Gastroesophageal sphincter (tissue), 4 donors: Measurements from ENCODE around the gene ACYP1. TPM values are rescaled to one million over a fixed set of nuclear protein-coding genes. Genes with fewer than 3 reads are reported as not detected.

Experiments used
- ATAC-seq: fragments of 150-250 bp; one replicate; pipeline ENCODE4 v1.9.1; 2016; ENCODE audit warnings: mild to moderate bottlenecking, moderate library complexity
- H3K27ac ChIP-seq, 4 donors: fragments of 200-600 bp; sonication (generic) in 3 of 4; 1 replicate in 3 of 4; 2 replicates in 1 of 4; pipeline ENCODE4 v1.5.1; 2016 to 2019
- H3K27me3 ChIP-seq: fragments of 200-600 bp; sonication (generic); one replicate; pipeline ENCODE4 v1.5.1; 2019
- H3K36me3 ChIP-seq, 2 donors: fragments of 200-600 bp; sonication (generic); one replicate each; pipeline ENCODE4 v1.5.1; 2019; ENCODE audit warnings: control low read depth in 1 of 2
- H3K4me1 ChIP-seq, 3 donors: fragments of 200-600 bp; sonication (generic); 1 replicate in 2 of 3; 2 replicates in 1 of 3; pipeline ENCODE4 v1.5.1; 2016 to 2019; ENCODE audit warnings: control low read depth in 2 of 3
- H3K4me3 ChIP-seq, 2 donors: fragments of 200-600 bp; sonication (generic); one replicate each; pipeline ENCODE4 v1.5.1; 2019; ENCODE audit warnings: mild to moderate bottlenecking in 1 of 2, moderate library complexity in 1 of 2
- H3K9me3 ChIP-seq, 3 donors: fragments of 200-600 bp; sonication (generic); one replicate each; pipeline ENCODE4 v1.5.1; 2017 to 2019; ENCODE audit warnings: control low read depth in 2 of 3
- EP300 ChIP-seq: sonication (generic); formaldehyde crosslinking; IDR thresholded peaks from one replicate; pipeline ENCODE4 v1.6.1; 2017; ENCODE audit warnings: antibody characterized with exemption, mild to moderate bottlenecking
- POLR2A ChIP-seq, 2 donors: fragments of 450-650 bp; IDR thresholded peaks; one replicate each; pipeline ENCODE4 v1.6.1; 2017; ENCODE audit warnings: antibody characterized with exemption in 2 of 2, mild to moderate bottlenecking in 2 of 2, moderate library complexity in 1 of 2
- POLR2AphosphoS5 ChIP-seq: sonication (generic); formaldehyde crosslinking; IDR thresholded peaks from one replicate; pipeline ENCODE4 v1.6.1; 2017; ENCODE audit warnings: antibody characterized with exemption
- WGBS, 2 donors: methylation state at CpG; one replicate each; pipeline ENCODE4 v1.1.5; 2018; ENCODE audit warnings: low coverage in 1 of 2; 5-methylcytosine and 5-hydroxymethylcytosine counted together
- total RNA-seq, 4 donors: library from RNA; depleted of rRNA; stranded (reverse); fragments of >200 nt; gene quantifications; one replicate each; pipeline ENCODE4 v1.1.0, GENCODE V29; 2016
- TF ChIP-seq, protein P1 (sequence below), 4 experiments: fragments of 200-600 bp in 2 of 4; fragments of 450-650 bp in 2 of 4; sonication (generic) in 1 of 4; IDR thresholded peaks; one replicate each; pipeline ENCODE4 v1.5.1; 2017 to 2019; ENCODE audit warnings: antibody characterized with exemption in 4 of 4, mild to moderate bottlenecking in 2 of 4, moderate library complexity in 2 of 4

Gene ACYP1
- total RNA-seq, 4 donors from 2014 or later: 13.8 to 20.8 (median 17.1) TPM

GRCh38 chr14:75083271-75083670 is 19.4 kb upstream of the ACYP1 start:
- no peak for ATAC-seq
- Histone ChIP-seq H3K27me3 (no peaks in the 10 kb centered on the region), H3K27ac (peak overlapping the region in 1 of 4 donors; percentile 33), H3K9me3 (no peaks in the 10 kb centered on the region), H3K4me1 (peaks cover 0 to 25% (median 10%) of the 10 kb centered on the region in 3 donors), H3K36me3 (peaks cover 3 to 51% of the 10 kb centered on the region in 2 donors), H3K4me3 (no peak overlapping the region)
- TF ChIP-seq POLR2A (IDR thresholded peaks at IDR 0.05): no peak
- WGBS, 2 donors: 80 to 100% methylated on average over 1 of the region's 1 CpG

DNA sequence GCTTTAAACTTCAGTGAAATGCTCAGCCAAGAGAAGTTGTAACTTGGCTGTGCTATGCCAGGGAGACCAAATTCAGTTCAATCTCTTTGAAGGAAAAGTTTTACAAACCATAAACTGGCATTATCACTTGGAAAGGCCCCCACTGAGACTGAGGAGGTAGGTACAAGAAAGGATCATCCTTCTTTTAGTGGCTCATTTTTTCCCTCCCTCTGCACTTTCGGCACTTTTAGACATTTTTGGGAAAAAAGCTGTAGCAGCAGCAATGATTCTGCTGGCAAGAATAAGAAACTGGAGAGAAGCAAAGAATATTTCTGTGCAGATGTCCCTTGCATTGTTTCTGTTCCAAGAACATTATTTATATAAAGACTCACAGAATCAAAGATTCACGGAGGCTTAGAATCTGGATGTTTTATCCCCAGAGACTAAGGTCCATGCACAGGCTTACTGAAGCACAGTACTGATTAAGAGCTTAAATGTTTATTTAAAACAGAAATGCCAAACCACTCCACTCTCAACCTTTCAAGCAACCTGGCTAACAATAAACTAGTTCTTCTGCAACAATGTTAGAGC is 17.9 kb upstream of the ACYP1 start:
- peak overlapping the region in 3 of 4 donors; percentile 58 to 67 (median 65) for H3K27ac ChIP-seq
- WGBS, 2 donors: 0 to 18% methylated on average over 2 of the region's 2 CpGs
- no peaks in the 10 kb centered on the region for H3K27me3 ChIP-seq
- H3K36me3 ChIP-seq: peaks cover 0 to 42% of the 10 kb centered on the region in 2 donors
- no peak for ATAC-seq
- H3K9me3 ChIP-seq: no peaks in the 10 kb centered on the region
- peaks cover 0 to 25% (median 10%) of the 10 kb centered on the region in 3 donors for H3K4me1 ChIP-seq
- TF ChIP-seq POLR2AphosphoS5 (no peak), EP300 (no peak), POLR2A (IDR thresholded peaks at IDR 0.05) (no peak)
- TF ChIP-seq, protein P1, sequence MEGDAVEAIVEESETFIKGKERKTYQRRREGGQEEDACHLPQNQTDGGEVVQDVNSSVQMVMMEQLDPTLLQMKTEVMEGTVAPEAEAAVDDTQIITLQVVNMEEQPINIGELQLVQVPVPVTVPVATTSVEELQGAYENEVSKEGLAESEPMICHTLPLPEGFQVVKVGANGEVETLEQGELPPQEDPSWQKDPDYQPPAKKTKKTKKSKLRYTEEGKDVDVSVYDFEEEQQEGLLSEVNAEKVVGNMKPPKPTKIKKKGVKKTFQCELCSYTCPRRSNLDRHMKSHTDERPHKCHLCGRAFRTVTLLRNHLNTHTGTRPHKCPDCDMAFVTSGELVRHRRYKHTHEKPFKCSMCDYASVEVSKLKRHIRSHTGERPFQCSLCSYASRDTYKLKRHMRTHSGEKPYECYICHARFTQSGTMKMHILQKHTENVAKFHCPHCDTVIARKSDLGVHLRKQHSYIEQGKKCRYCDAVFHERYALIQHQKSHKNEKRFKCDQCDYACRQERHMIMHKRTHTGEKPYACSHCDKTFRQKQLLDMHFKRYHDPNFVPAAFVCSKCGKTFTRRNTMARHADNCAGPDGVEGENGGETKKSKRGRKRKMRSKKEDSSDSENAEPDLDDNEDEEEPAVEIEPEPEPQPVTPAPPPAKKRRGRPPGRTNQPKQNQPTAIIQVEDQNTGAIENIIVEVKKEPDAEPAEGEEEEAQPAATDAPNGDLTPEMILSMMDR (IDR thresholded peaks at IDR 0.05): no peak
- no peak overlapping the region for H3K4me3 ChIP-seq

- H3K36me3 ChIP-seq: peaks cover 0 to 20% of the 10 kb centered on the region in 2 donors
- H3K4me3 ChIP-seq: no peak overlapping the region
- TF ChIP-seq EP300: no peak
- no peak for TF ChIP-seq POLR2AphosphoS5
- no peak for TF ChIP-seq POLR2A (IDR thresholded peaks at IDR 0.05)
- TF ChIP-seq, protein P1 (IDR thresholded peaks at IDR 0.05): no peak
- H3K4me1 ChIP-seq: peaks cover 0 to 25% (median 10%) of the 10 kb centered on the region in 3 donors
- H3K27me3 ChIP-seq: no peaks in the 10 kb centered on the region
- ATAC-seq: no peak
- no peaks in the 10 kb centered on the region for H3K9me3 ChIP-seq
- WGBS, 2 donors: 50 to 93% methylated on average over 3 to 4 of the region's 4 CpGs
- no peak overlapping the region for H3K27ac ChIP-seq
Measured at GRCh38 chr14:75079521-75079920, 15.7 kb upstream of the ACYP1 start.

GRCh38 chr14:75077794-75078193 is 14.0 kb upstream of the ACYP1 start:
- H3K4me3 ChIP-seq: no peak overlapping the region
- H3K27ac ChIP-seq: no peak overlapping the region
- peaks cover 0 to 6% of the 10 kb centered on the region in 2 donors for H3K36me3 ChIP-seq
- no peaks in the 10 kb centered on the region for H3K9me3 ChIP-seq
- H3K4me1 ChIP-seq: peaks cover 0 to 28% (median 10%) of the 10 kb centered on the region in 3 donors
- no peaks in the 10 kb centered on the region for H3K27me3 ChIP-seq
- ATAC-seq: no peak
- TF ChIP-seq POLR2AphosphoS5: no peak

DNA sequence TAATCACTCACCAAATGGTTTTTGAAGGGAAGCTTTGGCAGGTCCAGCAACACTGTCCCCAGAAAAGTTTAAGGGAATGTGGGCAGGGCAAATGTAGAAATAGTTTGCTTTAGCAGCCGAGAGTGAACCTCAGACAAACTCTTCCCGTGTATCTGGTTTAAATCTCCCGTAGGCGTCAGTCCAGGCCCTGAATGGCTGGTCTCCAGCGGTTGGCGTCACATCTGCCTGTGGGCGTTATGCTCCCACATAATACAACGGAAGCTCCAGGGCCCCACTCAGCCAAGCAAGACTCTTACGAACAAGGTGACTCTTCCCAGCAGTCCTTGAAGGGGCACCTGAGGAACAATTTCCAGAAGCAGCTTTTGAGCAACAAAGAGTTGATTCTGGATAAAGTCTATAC is 6.6 kb upstream of the ACYP1 start:
- Histone ChIP-seq H3K4me3 (peak overlapping the region in 1 of 2 donors; percentile 56), H3K27ac (peak overlapping the region in 3 of 4 donors; percentile 86 to 89 (median 89)), H3K27me3 (no peaks in the 10 kb centered on the region), H3K36me3 (no peaks in the 10 kb centered on the region), H3K9me3 (no peaks in the 10 kb centered on the region), H3K4me1 (peaks cover 0 to 42% (median 18%) of the 10 kb centered on the region in 3 donors)
- TF ChIP-seq POLR2AphosphoS5 (peak; percentile 35), EP300 (no peak)
- WGBS, 2 donors: 69% methylated on average over 7 of the region's 9 CpGs; no CpG with 5 or more reads in 1 of the 2 donors
- no peak for ATAC-seq

- TF ChIP-seq EP300 (no peak), POLR2A (IDR thresholded peaks at IDR 0.05) (no peak), POLR2AphosphoS5 (no peak)
- TF ChIP-seq, protein P1 (IDR thresholded peaks at IDR 0.05): no peak
- no peak for ATAC-seq
- peak overlapping the region; percentile 46 to 56 for H3K4me3 ChIP-seq
Measured at GRCh38 chr14:75069811-75070145, 6.0 kb upstream of the ACYP1 start.

More at GRCh38 chr14:75069811-75070145, 6.0 kb upstream of the ACYP1 start:
- Histone ChIP-seq H3K36me3 (no peaks in the 10 kb centered on the region), H3K27ac (peak overlapping the region; percentile 58 to 89 (median 88)), H3K4me1 (peaks cover 0 to 44% (median 18%) of the 10 kb centered on the region in 3 donors), H3K9me3 (no peaks in the 10 kb centered on the region), H3K27me3 (no peaks in the 10 kb centered on the region)
- WGBS, 2 donors: no CpG with 5 or more reads among the region's 12 CpGs
